Kidney (tissue), 14 donors: Measurements from ENCODE around the gene NGF. TPM values are rescaled to one million over a fixed set of nuclear protein-coding genes. Genes with fewer than 3 reads are reported as not detected.
"Not testable (repeated sequence)": the region's sequence is repeated elsewhere in the genome, so short reads cannot be mapped to it uniquely, and the experiment has no call there.

ENCODE experiments used
- DNase-seq, 5 donors: peaks; one replicate each; pipeline ENCODE4 v3.0.0-alpha.2; 2013 to 2020
- FAIRE-seq: peaks from 2 replicates; lab custom pipeline; 2012; peaks lifted over from hg19 to GRCh38; lab: Jason Lieb, UNC
- H3K27ac ChIP-seq, 2 donors: one replicate each; pipeline ENCODE4 v1.7.0; 2013; ENCODE audit warnings: low read depth in 2 of 2, low read length in 2 of 2, inconsistent platforms in 1 of 2
- H3K27me3 ChIP-seq: one replicate; pipeline ENCODE4 v1.7.1; 2013; ENCODE audit warnings: low read length, inconsistent platforms; ENCODE audit not compliant: control insufficient read depth, insufficient read depth
- H3K36me3 ChIP-seq, 3 donors: one replicate each; pipeline versions ENCODE4 v1.7.0 to v1.7.1; 2013; ENCODE audit warnings: low read length in 3 of 3, control low read depth in 1 of 3, inconsistent platforms in 1 of 3; ENCODE audit not compliant: insufficient read depth in 3 of 3, control insufficient read depth in 2 of 3
- H3K4me1 ChIP-seq, 3 donors: one replicate each; pipeline versions ENCODE4 v1.7.0 to v1.7.1; 2013; ENCODE audit warnings: low read length in 3 of 3, inconsistent platforms in 1 of 3, low read depth in 1 of 3; ENCODE audit not compliant: control insufficient read depth in 2 of 3, insufficient read depth in 2 of 3
- H3K4me3 ChIP-seq, 3 donors: one replicate each; pipeline versions ENCODE4 v1.7.0 to v1.8.1; 2013; ENCODE audit warnings: low read length in 3 of 3, control low read depth in 1 of 3, inconsistent platforms in 1 of 3
- H3K9ac ChIP-seq, 3 donors: one replicate each; pipeline versions ENCODE4 v1.7.0 to v1.7.1; 2013; ENCODE audit warnings: low read length in 3 of 3, control low read depth in 1 of 3, inconsistent platforms in 1 of 3
- H3K9me3 ChIP-seq, 3 donors: one replicate each; pipeline versions ENCODE4 v1.7.0 to v1.7.1; 2013; ENCODE audit warnings: low read length in 3 of 3, control low read depth in 1 of 3, inconsistent platforms in 1 of 3; ENCODE audit not compliant: control insufficient read depth in 2 of 3, insufficient read depth in 1 of 3
- CTCF ChIP-seq: IDR thresholded peaks from 3 replicates; pipeline ENCODE4 v1.5.1; 2012; ENCODE audit warnings: mild to moderate bottlenecking, moderate library complexity, borderline replicate concordance; ENCODE audit not compliant: insufficient read depth; ENCODE audit errors: extremely low read depth
- intact Hi-C: fragments of 100-400 bp; cut with DNase I; formaldehyde crosslinking; loops from one replicate; pipeline ENCODE4 v1.11.1; 2022
- polyA plus RNA-seq: library from polyadenylated mRNA; stranded (reverse); fragments of 350-450 nt; fragmentation: Illumina TruSeq; extraction: RNeasy Lipid Tissue Mini Kit (QIAGEN cat#74804); gene quantifications from one replicate; pipeline ENCODE4 v1.2.3, GENCODE V29; 2014; ENCODE audit warnings: low read depth, low replicate concordance; ENCODE audit not compliant: insufficient read depth
- total RNA-seq: library from RNA; stranded (reverse); fragmentation: NEBNext Ultra II Directional; extraction: Animal tissue kit (Norgen Biotek cat#: 25700); gene quantifications from one replicate; pipeline ENCODE4 v1.2.1, GENCODE V29; 2021
- donor health status: control.
- donor health status: control.
- donor health status: control.
- donor health status: control.
- donor health status: control.
- donor health status: DM: yes; HTN: yes; CAD: no.
- donor health status: Normal renal cell carcinoma (clear cell type).

Gene NGF
- total and polyA plus RNA-seq, 2 donors from 2014 or later = 1.2 to 6.0 TPM

GRCh38 chr1:115364780-115365155 is 26.7 kb upstream of the NGF start:
- Histone ChIP-seq H3K27ac (peak overlapping the region in 1 of 2 donors; percentile 32), H3K36me3 (no peaks in the 10 kb centered on the region), H3K9me3 (no peaks in the 10 kb centered on the region), H3K4me1 (peaks cover 0 to 3% (median 0%) of the 10 kb centered on the region in 3 donors), H3K27me3 (no peaks in the 10 kb centered on the region), H3K9ac (no peak overlapping the region), H3K4me3 (no peak overlapping the region)
- DNase-seq = no peak
- no peak for FAIRE-seq
- intact Hi-C loops = no loop called here
- TF ChIP-seq CTCF = no peak

- intact Hi-C loops = no loop called here
- DNase-seq = peak in 3 of 5 donors; percentile 26 to 75 (median 71)
- no peak overlapping the region for H3K4me3 ChIP-seq
- no peaks in the 10 kb centered on the region for H3K27me3 ChIP-seq
- H3K9ac ChIP-seq = no peak overlapping the region
- no peaks in the 10 kb centered on the region for H3K9me3 ChIP-seq
- peak overlapping the region in 1 of 2 donors; percentile 32 for H3K27ac ChIP-seq
- no peak for FAIRE-seq
- H3K36me3 ChIP-seq = no peaks in the 10 kb centered on the region
- peaks cover 0 to 3% (median 0%) of the 10 kb centered on the region in 3 donors for H3K4me1 ChIP-seq
- TF ChIP-seq CTCF = no peak
Measured at GRCh38 chr1:115364046-115364779, 26.2 kb upstream of the NGF start.

GRCh38 chr1:115363171-115363570 is 25.1 kb upstream of the NGF start:
- no peak for TF ChIP-seq CTCF
- Histone ChIP-seq H3K27ac (no peak overlapping the region), H3K4me3 (no peak overlapping the region), H3K27me3 (no peaks in the 10 kb centered on the region), H3K36me3 (no peaks in the 10 kb centered on the region), H3K9ac (no peak overlapping the region), H3K4me1 (peaks cover 0 to 3% (median 0%) of the 10 kb centered on the region in 3 donors), H3K9me3 (no peaks in the 10 kb centered on the region)
- intact Hi-C loops = no loop called here
- DNase-seq (no peak), FAIRE-seq (no peak)

GRCh38 chr1:115360505-115361129 is 22.6 kb upstream of the NGF start:
- H3K27ac ChIP-seq, H3K4me3 ChIP-seq, H3K9ac ChIP-seq, FAIRE-seq, intact Hi-C loops, DNase-seq, H3K36me3 ChIP-seq, H3K4me1 ChIP-seq, H3K27me3 ChIP-seq, H3K9me3 ChIP-seq: not testable (repeated sequence)

GRCh38 chr1:115359787-115360452 is 21.9 kb upstream of the NGF start:
- FAIRE-seq, H3K9ac ChIP-seq, H3K4me1 ChIP-seq, H3K36me3 ChIP-seq, H3K27me3 ChIP-seq, H3K4me3 ChIP-seq, DNase-seq, intact Hi-C loops, H3K9me3 ChIP-seq, H3K27ac ChIP-seq: not testable (repeated sequence)
